ENCODE measurements around the gene ZNF718.
"Not testable (repeated sequence)": the region's sequence is repeated elsewhere in the genome, so short reads cannot be mapped to it uniquely, and the experiment has no call there.

ZNF718 gene

DNA sequence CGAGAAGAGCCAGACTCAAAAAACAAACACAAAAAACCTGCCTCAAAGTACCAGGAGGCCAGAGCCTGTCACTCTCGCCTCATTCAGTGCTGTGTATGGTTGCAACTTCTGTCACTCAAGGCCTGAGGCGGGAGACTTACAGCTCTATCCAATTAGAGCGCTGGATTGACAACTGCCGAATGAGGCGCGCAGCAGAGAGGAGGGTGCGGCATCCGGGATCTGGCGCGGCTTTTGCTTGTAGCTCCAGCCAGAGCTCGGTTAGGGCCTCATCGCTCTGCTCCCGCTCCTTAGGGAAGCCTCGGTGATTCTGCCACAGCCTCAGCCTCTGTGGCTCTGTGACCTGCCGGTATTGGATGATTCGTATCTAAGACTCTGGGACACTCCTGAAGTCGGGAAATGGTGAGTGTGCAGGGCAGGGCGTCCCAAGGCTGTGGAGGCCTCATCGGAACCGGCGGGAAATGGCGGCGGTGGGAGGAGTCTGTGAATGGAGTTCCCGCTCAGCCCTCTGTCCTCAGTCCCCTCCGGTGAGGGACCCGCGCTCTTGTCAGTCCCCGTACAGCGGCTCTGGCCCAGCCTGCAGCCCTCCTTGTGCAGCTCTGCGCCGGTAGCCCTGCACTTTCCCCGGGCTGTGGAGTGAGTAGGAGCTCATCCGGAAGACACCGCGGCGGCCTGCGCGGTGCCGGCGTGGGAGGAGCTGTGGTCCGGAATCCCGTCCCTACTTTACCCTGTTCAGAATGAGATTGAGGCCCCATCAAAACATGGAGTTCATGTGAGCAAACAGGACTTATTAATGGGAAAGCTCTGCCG is at the start of gene ZNF718:
ZNF718 (plus strand) TSS at position 227 of the 807 bp plus-strand sequence; CDS start at position 397, 170 bp downstream.
- Histone ChIP-seq H3K9me3 (ENCODE audit: severe bottlenecking) (peaks cover 13% of the 10 kb centered on the region), H3K36me3 (ENCODE audit: low read depth) (peaks cover 14% of the 10 kb centered on the region), H3K27ac (ENCODE audit: poor library complexity, severe bottlenecking) (peak within 1 kb of the TSS; percentile 75), H3K4me3 (ENCODE audit: severe bottlenecking) (peak within 1 kb of the TSS; percentile 57), H3K27me3 (ENCODE audit: insufficient read depth, poor library complexity, severe bottlenecking) (no peaks in the 10 kb centered on the region), H3K4me1 (ENCODE audit: insufficient read depth, poor library complexity, severe bottlenecking) (no peaks in the 10 kb centered on the region)
- TF ChIP-seq, protein P1, sequence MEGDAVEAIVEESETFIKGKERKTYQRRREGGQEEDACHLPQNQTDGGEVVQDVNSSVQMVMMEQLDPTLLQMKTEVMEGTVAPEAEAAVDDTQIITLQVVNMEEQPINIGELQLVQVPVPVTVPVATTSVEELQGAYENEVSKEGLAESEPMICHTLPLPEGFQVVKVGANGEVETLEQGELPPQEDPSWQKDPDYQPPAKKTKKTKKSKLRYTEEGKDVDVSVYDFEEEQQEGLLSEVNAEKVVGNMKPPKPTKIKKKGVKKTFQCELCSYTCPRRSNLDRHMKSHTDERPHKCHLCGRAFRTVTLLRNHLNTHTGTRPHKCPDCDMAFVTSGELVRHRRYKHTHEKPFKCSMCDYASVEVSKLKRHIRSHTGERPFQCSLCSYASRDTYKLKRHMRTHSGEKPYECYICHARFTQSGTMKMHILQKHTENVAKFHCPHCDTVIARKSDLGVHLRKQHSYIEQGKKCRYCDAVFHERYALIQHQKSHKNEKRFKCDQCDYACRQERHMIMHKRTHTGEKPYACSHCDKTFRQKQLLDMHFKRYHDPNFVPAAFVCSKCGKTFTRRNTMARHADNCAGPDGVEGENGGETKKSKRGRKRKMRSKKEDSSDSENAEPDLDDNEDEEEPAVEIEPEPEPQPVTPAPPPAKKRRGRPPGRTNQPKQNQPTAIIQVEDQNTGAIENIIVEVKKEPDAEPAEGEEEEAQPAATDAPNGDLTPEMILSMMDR (IDR thresholded peaks at IDR 0.05; ENCODE audit: poor library complexity, severe bottlenecking) = no peak
- peak; percentile 91 for DNase-seq (ENCODE audit: low spot score)
- peak; percentile 98 for ATAC-seq (ENCODE audit: low read depth)

DNA sequence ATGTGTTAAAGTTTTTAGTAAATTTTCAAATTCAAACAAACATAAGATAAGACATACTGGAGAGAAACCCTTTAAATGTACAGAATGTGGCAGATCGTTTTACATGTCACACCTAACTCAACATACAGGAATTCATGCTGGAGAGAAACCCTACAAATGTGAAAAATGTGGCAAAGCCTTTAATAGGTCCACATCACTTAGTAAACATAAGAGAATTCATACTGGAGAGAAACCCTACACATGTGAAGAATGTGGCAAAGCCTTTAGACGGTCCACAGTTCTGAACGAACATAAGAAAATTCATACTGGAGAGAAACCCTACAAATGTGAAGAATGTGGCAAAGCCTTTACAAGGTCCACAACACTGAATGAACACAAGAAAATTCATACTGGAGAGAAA is 38.4 kb upstream of the ZNF718 start:
- no peak for DNase-seq (ENCODE audit: low spot score)
- Histone ChIP-seq H3K9me3 (ENCODE audit: severe bottlenecking) (peaks cover 64% of the 10 kb centered on the region), H3K4me3 (ENCODE audit: severe bottlenecking) (no peak overlapping the region), H3K27me3 (ENCODE audit: insufficient read depth, poor library complexity, severe bottlenecking) (no peaks in the 10 kb centered on the region), H3K27ac (ENCODE audit: poor library complexity, severe bottlenecking) (no peak overlapping the region), H3K36me3 (ENCODE audit: low read depth) (peaks cover 68% of the 10 kb centered on the region), H3K4me1 (ENCODE audit: insufficient read depth, poor library complexity, severe bottlenecking) (no peaks in the 10 kb centered on the region)
- TF ChIP-seq, protein P1 (IDR thresholded peaks at IDR 0.05; ENCODE audit: poor library complexity, severe bottlenecking) = no peak
- ATAC-seq (ENCODE audit: low read depth) = no peak

DNA sequence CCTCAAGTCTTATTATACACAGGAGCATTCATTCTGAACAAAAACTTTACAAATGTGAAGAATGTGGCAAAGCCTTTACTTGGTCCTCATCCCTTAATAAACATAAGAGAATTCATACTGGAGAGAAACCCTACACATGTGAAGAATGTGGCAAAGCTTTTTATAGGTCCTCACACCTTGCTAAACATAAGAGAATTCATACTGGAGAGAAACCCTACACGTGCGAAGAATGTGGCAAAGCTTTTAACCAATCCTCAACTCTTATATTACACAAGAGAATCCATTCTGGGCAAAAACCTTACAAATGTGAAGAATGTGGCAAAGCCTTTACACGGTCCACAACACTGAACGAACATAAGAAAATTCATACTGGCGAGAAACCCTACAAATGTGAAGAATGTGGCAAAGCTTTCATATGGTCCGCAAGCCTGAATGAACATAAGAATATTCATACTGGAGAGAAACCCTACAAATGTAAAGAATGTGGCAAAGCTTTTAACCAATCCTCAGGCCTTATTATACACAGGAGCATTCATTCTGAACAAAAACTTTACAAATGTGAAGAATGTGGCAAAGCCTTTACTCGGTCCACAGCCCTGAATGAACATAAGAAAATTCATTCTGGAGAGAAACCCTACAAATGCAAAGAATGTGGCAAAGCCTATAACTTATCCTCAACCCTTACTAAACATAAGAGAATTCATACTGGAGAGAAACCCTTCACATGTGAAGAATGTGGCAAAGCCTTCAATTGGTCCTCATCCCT is 37.6 kb upstream of the ZNF718 start:
- H3K27me3 ChIP-seq (ENCODE audit: insufficient read depth, poor library complexity, severe bottlenecking); H3K4me1 ChIP-seq (ENCODE audit: insufficient read depth, poor library complexity, severe bottlenecking); ATAC-seq (ENCODE audit: low read depth); H3K4me3 ChIP-seq (ENCODE audit: severe bottlenecking); DNase-seq (ENCODE audit: low spot score); H3K27ac ChIP-seq (ENCODE audit: poor library complexity, severe bottlenecking): not testable (repeated sequence)
- peaks cover 69% of the 10 kb centered on the region for H3K9me3 ChIP-seq (ENCODE audit: severe bottlenecking)
- H3K36me3 ChIP-seq (ENCODE audit: low read depth) = peaks cover 61% of the 10 kb centered on the region

DNA sequence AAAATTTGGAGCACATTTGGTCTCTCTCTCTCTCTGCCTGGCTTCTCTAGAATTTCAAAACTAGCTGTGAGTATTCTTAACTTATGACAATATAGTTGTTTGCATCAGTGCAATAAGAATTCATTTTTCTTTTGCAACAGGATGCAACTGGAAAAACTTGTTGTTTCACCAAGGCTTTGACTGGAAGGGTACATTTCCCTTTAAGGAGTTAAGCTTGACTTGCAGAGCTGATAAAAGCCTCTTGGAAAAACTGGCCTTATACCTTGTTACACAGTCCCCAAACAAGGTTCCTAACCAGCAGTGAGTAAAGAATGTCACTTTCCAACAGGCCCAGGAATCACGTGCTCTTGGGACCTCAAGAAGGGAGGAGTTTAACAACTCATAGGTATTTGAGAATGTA is 25.9 kb upstream of the ZNF718 start:
- no peak for DNase-seq (ENCODE audit: low spot score)
- no peak overlapping the region for H3K27ac ChIP-seq (ENCODE audit: poor library complexity, severe bottlenecking)
- no peaks in the 10 kb centered on the region for H3K36me3 ChIP-seq (ENCODE audit: low read depth)
- ATAC-seq (ENCODE audit: low read depth) = no peak
- no peak overlapping the region for H3K4me3 ChIP-seq (ENCODE audit: severe bottlenecking)
- no peaks in the 10 kb centered on the region for H3K27me3 ChIP-seq (ENCODE audit: insufficient read depth, poor library complexity, severe bottlenecking)
- peaks cover 25% of the 10 kb centered on the region for H3K9me3 ChIP-seq (ENCODE audit: severe bottlenecking)
- no peaks in the 10 kb centered on the region for H3K4me1 ChIP-seq (ENCODE audit: insufficient read depth, poor library complexity, severe bottlenecking)
- TF ChIP-seq, protein P1 (IDR thresholded peaks at IDR 0.05; ENCODE audit: poor library complexity, severe bottlenecking) = no peak

DNA sequence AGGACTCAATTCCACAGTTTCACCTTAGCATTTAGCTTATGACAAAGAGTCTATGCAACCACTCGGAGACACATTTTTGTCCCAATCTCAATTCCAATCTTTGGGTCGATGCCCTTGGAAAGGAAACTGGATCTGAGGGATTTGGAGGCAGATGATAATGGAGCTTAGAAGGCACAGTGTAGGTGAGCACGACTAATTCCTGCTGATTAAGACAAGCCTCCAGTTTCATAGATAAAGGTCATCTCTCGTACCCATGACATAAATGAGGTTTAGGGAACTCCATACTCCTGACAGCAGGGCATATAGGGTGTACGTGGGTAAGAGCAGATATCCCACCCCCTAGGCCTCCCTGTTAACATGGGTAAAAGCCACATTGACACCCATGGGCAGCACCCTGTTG is 24.4 kb upstream of the ZNF718 start:
- ATAC-seq (ENCODE audit: low read depth) (no peak), DNase-seq (ENCODE audit: low spot score) (no peak)
- Histone ChIP-seq H3K4me3 (ENCODE audit: severe bottlenecking) (no peak overlapping the region), H3K27me3 (ENCODE audit: insufficient read depth, poor library complexity, severe bottlenecking) (no peaks in the 10 kb centered on the region), H3K27ac (ENCODE audit: poor library complexity, severe bottlenecking) (no peak overlapping the region), H3K4me1 (ENCODE audit: insufficient read depth, poor library complexity, severe bottlenecking) (no peaks in the 10 kb centered on the region), H3K9me3 (ENCODE audit: severe bottlenecking) (peaks cover 25% of the 10 kb centered on the region), H3K36me3 (ENCODE audit: low read depth) (no peaks in the 10 kb centered on the region)
- TF ChIP-seq, protein P1 (IDR thresholded peaks at IDR 0.05; ENCODE audit: poor library complexity, severe bottlenecking) = no peak

Data from RWPE2 (cell line).